ENCODE measurements around the gene ZNF576. TPM values are rescaled to one million over a fixed set of nuclear protein-coding genes. Genes with fewer than 3 reads are reported as not detected.
A peak's percentile ranks its signal among the peaks of the same experiment; 100 is the strongest.
"Not testable (repeated sequence)": the region's sequence is repeated elsewhere in the genome, so short reads cannot be mapped to it uniquely, and the experiment has no call there.

ZNF576 gene
- total RNA-seq, result 6.8 TPM

DNA sequence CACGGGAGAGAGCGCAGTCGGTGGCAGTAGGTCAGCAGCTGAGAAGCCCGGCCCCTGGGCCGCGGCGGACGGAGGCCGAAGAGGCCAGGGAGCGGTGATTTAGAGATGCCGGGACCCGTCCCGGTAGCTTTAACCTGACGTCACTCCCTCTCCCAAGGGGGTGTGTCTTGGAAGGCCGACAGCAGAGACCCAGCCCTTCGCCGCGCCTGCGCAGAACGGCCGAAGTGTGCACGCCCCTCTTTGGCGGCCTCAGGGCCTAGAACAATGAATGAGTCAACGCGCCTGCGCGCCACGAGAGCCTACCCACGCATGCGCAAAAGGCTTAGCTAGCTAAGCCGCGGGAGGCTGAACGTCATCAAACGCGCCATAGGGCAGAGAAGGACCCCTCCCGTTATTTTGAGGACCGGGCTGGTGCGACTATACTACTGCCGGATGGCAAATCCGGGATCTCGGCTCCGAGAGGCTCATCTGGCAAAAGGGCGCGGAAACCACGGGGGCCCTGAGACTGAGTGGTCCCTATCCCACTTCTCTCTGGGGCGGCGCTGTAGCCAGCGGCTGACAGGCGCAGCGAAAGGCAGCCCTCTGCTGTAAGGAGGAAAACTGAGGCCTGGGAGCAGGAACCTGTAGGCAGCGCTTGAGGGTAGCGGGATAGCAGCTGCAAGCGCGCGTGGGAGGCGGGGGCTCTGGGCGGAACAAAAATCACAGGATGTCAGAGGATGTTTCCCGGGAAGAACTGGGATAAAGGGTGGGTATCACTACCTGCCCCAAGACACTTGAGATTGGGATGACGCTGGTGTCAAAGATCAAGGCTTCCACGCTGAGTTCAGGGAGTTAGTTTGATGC is at the start of gene ZNF576, which contains the start of gene IRGQ:
Gene ZNF576, plus strand, starts transcription at position 597 of the 843 bp plus-strand sequence. CDS start 514 bp downstream, outside the sequence.
Gene IRGQ, minus strand, starts transcription at position 136 of the 843 bp plus-strand sequence. CDS start 796 bp downstream, outside the sequence.
- H3K9ac ChIP-seq (ENCODE audit: low read depth in 1 of 3, low read length in 3 of 3), result peak within 1 kb of the TSS; percentile 98 to 99 (median 98)
- H3K4me1 ChIP-seq (ENCODE audit: control insufficient read depth in 3 of 3, insufficient read depth in 3 of 3, low read length in 3 of 3), result peaks cover 32 to 48% (median 37%) of the 10 kb centered on the region in 3 donors
- H3K4me3 ChIP-seq (ENCODE audit: low read length in 3 of 3), result peak within 1 kb of the TSS; percentile 94 to 99 (median 96)
- H3K27me3 ChIP-seq (ENCODE audit: control insufficient read depth in 3 of 3, insufficient read depth in 3 of 3, low read length in 3 of 3), result no peaks in the 10 kb centered on the region
- peaks cover 23 to 37% (median 31%) of the 10 kb centered on the region in 3 donors for H3K36me3 ChIP-seq (ENCODE audit: control insufficient read depth in 3 of 3, insufficient read depth in 3 of 3, low read length in 3 of 3)
- peak within 1 kb of the TSS; percentile 99 for H3K27ac ChIP-seq (ENCODE audit: low read depth, low read length)
- H3K9me3 ChIP-seq (ENCODE audit: control insufficient read depth in 3 of 3, low read length in 3 of 3), result no peaks in the 10 kb centered on the region

GRCh38 chr19:43547926-43548325 is 48.5 kb upstream of the ZNF576 start:
- H3K36me3 ChIP-seq (ENCODE audit: control insufficient read depth in 3 of 3, insufficient read depth in 3 of 3, low read length in 3 of 3), result peaks cover 40 to 50% (median 47%) of the 10 kb centered on the region in 3 donors
- not testable (repeated sequence) for H3K27ac ChIP-seq (ENCODE audit: low read depth, low read length); H3K9ac ChIP-seq (ENCODE audit: low read depth in 1 of 3, low read length in 3 of 3); H3K4me1 ChIP-seq (ENCODE audit: control insufficient read depth in 3 of 3, insufficient read depth in 3 of 3, low read length in 3 of 3); H3K4me3 ChIP-seq (ENCODE audit: low read length in 3 of 3); H3K27me3 ChIP-seq (ENCODE audit: control insufficient read depth in 3 of 3, insufficient read depth in 3 of 3, low read length in 3 of 3); H3K9me3 ChIP-seq (ENCODE audit: control insufficient read depth in 3 of 3, low read length in 3 of 3)

GRCh38 chr19:43548706-43549105 is 47.7 kb upstream of the ZNF576 start:
- Histone ChIP-seq H3K4me3 (ENCODE audit: low read length in 3 of 3) (no peak overlapping the region), H3K27ac (ENCODE audit: low read depth, low read length) (no peak overlapping the region), H3K36me3 (ENCODE audit: control insufficient read depth in 3 of 3, insufficient read depth in 3 of 3, low read length in 3 of 3) (peaks cover 38 to 50% (median 46%) of the 10 kb centered on the region in 3 donors), H3K9ac (ENCODE audit: low read depth in 1 of 3, low read length in 3 of 3) (no peak overlapping the region), H3K4me1 (ENCODE audit: control insufficient read depth in 3 of 3, insufficient read depth in 3 of 3, low read length in 3 of 3) (no peaks in the 10 kb centered on the region), H3K9me3 (ENCODE audit: control insufficient read depth in 3 of 3, low read length in 3 of 3) (no peaks in the 10 kb centered on the region), H3K27me3 (ENCODE audit: control insufficient read depth in 3 of 3, insufficient read depth in 3 of 3, low read length in 3 of 3) (no peaks in the 10 kb centered on the region)

- Histone ChIP-seq H3K9ac (ENCODE audit: low read depth in 1 of 3, low read length in 3 of 3) (peak overlapping the region in 1 of 3 donors; percentile 8), H3K27ac (ENCODE audit: low read depth, low read length) (no peak overlapping the region), H3K4me1 (ENCODE audit: control insufficient read depth in 3 of 3, insufficient read depth in 3 of 3, low read length in 3 of 3) (no peaks in the 10 kb centered on the region), H3K36me3 (ENCODE audit: control insufficient read depth in 3 of 3, insufficient read depth in 3 of 3, low read length in 3 of 3) (peaks cover 36 to 43% (median 38%) of the 10 kb centered on the region in 3 donors), H3K9me3 (ENCODE audit: control insufficient read depth in 3 of 3, low read length in 3 of 3) (no peaks in the 10 kb centered on the region), H3K4me3 (ENCODE audit: low read length in 3 of 3) (no peak overlapping the region), H3K27me3 (ENCODE audit: control insufficient read depth in 3 of 3, insufficient read depth in 3 of 3, low read length in 3 of 3) (no peaks in the 10 kb centered on the region)
Measured at GRCh38 chr19:43551399-43552197, 44.8 kb upstream of the ZNF576 start.

DNA sequence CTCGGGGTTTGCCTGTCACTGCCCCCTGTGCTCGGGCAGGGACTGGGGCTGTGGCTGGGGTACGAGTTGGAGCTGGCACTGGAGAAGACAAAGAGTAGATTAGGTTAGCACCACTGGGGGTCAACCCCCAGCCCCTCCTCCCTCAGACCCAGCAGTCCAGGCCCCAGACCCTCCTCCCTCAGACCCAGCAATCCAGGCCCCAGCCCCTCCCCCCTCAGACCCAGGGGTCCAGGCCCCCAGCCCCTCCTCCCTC is 44.3 kb upstream of the ZNF576 start:
- no peaks in the 10 kb centered on the region for H3K4me1 ChIP-seq (ENCODE audit: control insufficient read depth in 3 of 3, insufficient read depth in 3 of 3, low read length in 3 of 3)
- H3K9me3 ChIP-seq (ENCODE audit: control insufficient read depth in 3 of 3, low read length in 3 of 3), result no peaks in the 10 kb centered on the region
- H3K4me3 ChIP-seq (ENCODE audit: low read length in 3 of 3), result no peak overlapping the region
- no peaks in the 10 kb centered on the region for H3K27me3 ChIP-seq (ENCODE audit: control insufficient read depth in 3 of 3, insufficient read depth in 3 of 3, low read length in 3 of 3)
- no peak overlapping the region for H3K9ac ChIP-seq (ENCODE audit: low read depth in 1 of 3, low read length in 3 of 3)
- H3K27ac ChIP-seq (ENCODE audit: low read depth, low read length), result no peak overlapping the region
- peaks cover 35 to 43% (median 38%) of the 10 kb centered on the region in 3 donors for H3K36me3 ChIP-seq (ENCODE audit: control insufficient read depth in 3 of 3, insufficient read depth in 3 of 3, low read length in 3 of 3)

- Histone ChIP-seq H3K4me3 (ENCODE audit: low read length in 3 of 3) (no peak overlapping the region), H3K27ac (ENCODE audit: low read depth, low read length) (no peak overlapping the region), H3K9me3 (ENCODE audit: control insufficient read depth in 3 of 3, low read length in 3 of 3) (no peaks in the 10 kb centered on the region), H3K36me3 (ENCODE audit: control insufficient read depth in 3 of 3, insufficient read depth in 3 of 3, low read length in 3 of 3) (peaks cover 37 to 43% (median 38%) of the 10 kb centered on the region in 3 donors), H3K27me3 (ENCODE audit: control insufficient read depth in 3 of 3, insufficient read depth in 3 of 3, low read length in 3 of 3) (no peaks in the 10 kb centered on the region), H3K9ac (ENCODE audit: low read depth in 1 of 3, low read length in 3 of 3) (no peak overlapping the region), H3K4me1 (ENCODE audit: control insufficient read depth in 3 of 3, insufficient read depth in 3 of 3, low read length in 3 of 3) (no peaks in the 10 kb centered on the region)
Measured at GRCh38 chr19:43552616-43553015, 43.8 kb upstream of the ZNF576 start.

DNA sequence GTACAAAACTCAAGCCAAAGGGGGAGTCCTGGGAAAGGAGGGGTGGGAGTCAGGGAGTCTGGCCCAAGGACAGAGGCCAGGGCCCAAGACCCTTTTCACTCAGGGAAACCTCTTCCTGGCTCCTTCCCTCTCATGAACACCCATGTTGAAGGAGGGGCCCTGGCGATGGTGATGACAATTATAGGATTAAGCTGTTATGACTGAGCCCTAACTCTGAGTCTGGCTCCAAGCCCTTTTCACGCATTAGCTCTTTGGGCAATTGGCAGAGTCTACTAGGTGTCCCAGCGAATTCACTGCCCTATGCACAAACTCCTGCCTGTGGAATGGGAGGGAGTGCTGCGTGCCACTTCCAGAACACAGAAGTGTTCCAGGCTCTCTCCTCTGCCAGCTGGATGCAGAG is 42.7 kb upstream of the ZNF576 start:
- no peak overlapping the region for H3K4me3 ChIP-seq (ENCODE audit: low read length in 3 of 3)
- no peak overlapping the region for H3K9ac ChIP-seq (ENCODE audit: low read depth in 1 of 3, low read length in 3 of 3)
- no peaks in the 10 kb centered on the region for H3K4me1 ChIP-seq (ENCODE audit: control insufficient read depth in 3 of 3, insufficient read depth in 3 of 3, low read length in 3 of 3)
- no peaks in the 10 kb centered on the region for H3K27me3 ChIP-seq (ENCODE audit: control insufficient read depth in 3 of 3, insufficient read depth in 3 of 3, low read length in 3 of 3)
- no peak overlapping the region for H3K27ac ChIP-seq (ENCODE audit: low read depth, low read length)
- H3K36me3 ChIP-seq (ENCODE audit: control insufficient read depth in 3 of 3, insufficient read depth in 3 of 3, low read length in 3 of 3), result peaks cover 38 to 43% (median 42%) of the 10 kb centered on the region in 3 donors
- no peaks in the 10 kb centered on the region for H3K9me3 ChIP-seq (ENCODE audit: control insufficient read depth in 3 of 3, low read length in 3 of 3)

DNA sequence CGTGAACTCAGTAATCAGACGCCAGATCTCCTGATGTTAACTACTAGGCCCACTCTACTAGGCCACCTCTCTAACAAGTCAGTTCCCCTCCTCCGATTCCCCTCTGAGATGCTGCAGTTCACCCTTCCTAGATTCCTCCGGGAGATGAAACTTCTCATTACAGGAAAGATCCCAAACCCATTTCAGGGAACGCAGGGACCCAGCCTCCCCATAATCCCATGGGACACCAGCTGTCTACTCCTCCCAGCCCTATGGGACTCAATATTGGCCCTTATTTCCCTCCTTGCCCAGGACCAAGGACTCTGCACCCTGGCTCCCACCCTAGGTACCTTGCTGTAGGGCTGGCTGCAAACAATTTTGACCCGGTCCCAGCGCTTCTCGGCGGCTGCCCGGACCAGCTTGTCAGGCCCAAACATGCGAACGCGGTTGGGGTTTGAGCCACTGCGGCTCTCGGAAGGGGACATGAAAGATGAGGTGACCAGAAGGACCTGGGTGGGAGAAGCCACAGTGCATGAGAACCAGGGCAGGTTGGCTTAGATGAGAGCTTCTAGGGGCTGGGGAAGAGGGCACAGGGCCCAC is 42.0 kb upstream of the ZNF576 start:
- Histone ChIP-seq H3K27me3 (ENCODE audit: control insufficient read depth in 3 of 3, insufficient read depth in 3 of 3, low read length in 3 of 3) (no peaks in the 10 kb centered on the region), H3K36me3 (ENCODE audit: control insufficient read depth in 3 of 3, insufficient read depth in 3 of 3, low read length in 3 of 3) (peaks cover 38 to 43% (median 42%) of the 10 kb centered on the region in 3 donors), H3K27ac (ENCODE audit: low read depth, low read length) (no peak overlapping the region), H3K4me3 (ENCODE audit: low read length in 3 of 3) (no peak overlapping the region), H3K9ac (ENCODE audit: low read depth in 1 of 3, low read length in 3 of 3) (no peak overlapping the region), H3K4me1 (ENCODE audit: control insufficient read depth in 3 of 3, insufficient read depth in 3 of 3, low read length in 3 of 3) (no peaks in the 10 kb centered on the region), H3K9me3 (ENCODE audit: control insufficient read depth in 3 of 3, low read length in 3 of 3) (no peaks in the 10 kb centered on the region)

- Histone ChIP-seq H3K27me3 (ENCODE audit: control insufficient read depth in 3 of 3, insufficient read depth in 3 of 3, low read length in 3 of 3) (no peaks in the 10 kb centered on the region), H3K4me3 (ENCODE audit: low read length in 3 of 3) (no peak overlapping the region), H3K9me3 (ENCODE audit: control insufficient read depth in 3 of 3, low read length in 3 of 3) (no peaks in the 10 kb centered on the region), H3K27ac (ENCODE audit: low read depth, low read length) (no peak overlapping the region), H3K9ac (ENCODE audit: low read depth in 1 of 3, low read length in 3 of 3) (no peak overlapping the region), H3K36me3 (ENCODE audit: control insufficient read depth in 3 of 3, insufficient read depth in 3 of 3, low read length in 3 of 3) (peaks cover 39 to 44% (median 43%) of the 10 kb centered on the region in 3 donors), H3K4me1 (ENCODE audit: control insufficient read depth in 3 of 3, insufficient read depth in 3 of 3, low read length in 3 of 3) (no peaks in the 10 kb centered on the region)
Measured at GRCh38 chr19:43555185-43555770, 41.1 kb upstream of the ZNF576 start.
